ENCODE data around the gene BICDL2. TPM values are rescaled to one million over a fixed set of nuclear protein-coding genes. Genes with fewer than 3 reads are reported as not detected.
A peak's percentile ranks its signal among the peaks of the same experiment; 100 is the strongest.

Gene BICDL2
- polyA plus RNA-seq, 2 of the 4 experiments (the other 2 are of a cell fraction): not detected

DNA sequence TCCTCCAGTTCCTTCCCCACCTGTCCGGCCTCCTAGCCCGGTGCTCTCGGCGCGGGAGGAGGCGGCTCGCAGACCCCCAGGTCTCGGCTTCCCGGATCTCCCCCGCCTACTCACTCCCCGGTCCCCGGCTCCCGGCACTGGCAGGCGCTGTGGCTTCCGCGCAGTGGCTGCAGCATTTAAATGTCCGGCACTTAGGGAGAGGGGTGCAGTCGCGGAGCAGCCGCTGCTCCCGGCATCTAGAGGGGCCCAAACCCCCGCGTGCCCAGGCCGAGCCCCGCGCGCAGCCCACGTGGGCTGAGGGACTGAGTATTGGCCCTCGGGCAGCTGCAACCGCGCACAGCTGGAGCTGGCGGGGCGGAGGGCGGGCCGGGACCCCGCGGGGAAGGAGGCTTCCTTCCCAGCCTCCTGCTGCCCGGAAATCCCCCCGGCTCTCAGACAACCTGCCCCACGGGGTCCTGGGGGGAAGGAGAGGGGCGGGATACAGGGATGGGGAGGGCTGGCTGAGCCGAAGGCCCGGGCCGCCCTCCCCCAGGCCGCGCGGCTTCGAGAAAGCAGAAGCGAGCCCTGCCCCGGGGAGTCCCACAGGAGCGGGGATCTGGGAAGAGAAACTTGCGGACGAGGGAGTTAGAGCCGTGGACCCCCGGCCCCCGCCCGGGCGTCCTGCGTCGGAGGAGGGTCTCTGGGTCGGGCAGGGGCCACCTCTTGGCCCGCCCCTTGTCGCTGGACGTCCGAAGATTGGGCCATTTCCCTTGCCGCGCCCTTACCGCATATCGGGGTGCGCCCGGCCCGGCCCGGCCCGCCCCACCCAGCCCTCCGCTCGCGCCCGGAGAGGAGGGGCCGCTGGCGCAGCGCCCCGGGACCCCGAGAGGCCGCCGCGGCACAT, 9.3 kb upstream of the BICDL2 start, which contains the start of gene MMP25:
MMP25 (plus strand) TSS at position 804 of the 883 bp plus-strand sequence. CDS start 357 bp downstream, outside the sequence.
- H3K4me3 ChIP-seq: peak within 1 kb of the TSS; percentile 75
- peak within 1 kb of the TSS; percentile 75 to 84 for H3K27ac ChIP-seq
- ATAC-seq (peak; percentile 57 to 75), DNase-seq (ENCODE audit: low read depth in 1 of 2, low spot score in 1 of 2) (no peak), FAIRE-seq (no peak)
- peak within 1 kb of the TSS; percentile 100 for H3K4me2 ChIP-seq
- ChIA-PET CTCF (interaction anchor here (2.3 to 11.8 kb wide), 2 partner anchors 12 to 16 kb away, joined by 10 to 178 read pairs; no protein-coding TSS in a partner anchor), POLR2A (interaction anchor here (0.7 to 1.4 kb wide), 2 partner anchors 21 to 24 kb away, joined by 3 to 6 read pairs; no protein-coding TSS in a partner anchor)
- H3K4me1 ChIP-seq: peaks cover 3% of the 10 kb centered on the region; the same call in 1 of the 3 replicates
- TF ChIP-seq ESRRA (IDR thresholded peaks at IDR 0.05; ENCODE audit: borderline replicate concordance, low read length) (no peak), SMC3 (IDR thresholded peaks at IDR 0.05) (no peak), POLR2A (IDR thresholded peaks at IDR 0.05; ENCODE audit: low read length) (0 out of 2 replicates have a peak, but pooled peaks have one; percentile 5), NFE2L2 (conservative IDR thresholded peaks at IDR 0.05; ENCODE audit: low read length) (no peak), RNF2 (IDR thresholded peaks at IDR 0.05; ENCODE audit: borderline replicate concordance, low read depth) (peak; percentile 65; the same call in 1 of the 2 replicates), KDM1A (IDR thresholded peaks at IDR 0.05; ENCODE audit: low read depth) (no peak)
- TF ChIP-seq, protein P1, sequence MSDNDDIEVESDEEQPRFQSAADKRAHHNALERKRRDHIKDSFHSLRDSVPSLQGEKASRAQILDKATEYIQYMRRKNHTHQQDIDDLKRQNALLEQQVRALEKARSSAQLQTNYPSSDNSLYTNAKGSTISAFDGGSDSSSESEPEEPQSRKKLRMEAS (IDR thresholded peaks at IDR 0.05): peak; percentile 75
- TF ChIP-seq, protein P2, sequence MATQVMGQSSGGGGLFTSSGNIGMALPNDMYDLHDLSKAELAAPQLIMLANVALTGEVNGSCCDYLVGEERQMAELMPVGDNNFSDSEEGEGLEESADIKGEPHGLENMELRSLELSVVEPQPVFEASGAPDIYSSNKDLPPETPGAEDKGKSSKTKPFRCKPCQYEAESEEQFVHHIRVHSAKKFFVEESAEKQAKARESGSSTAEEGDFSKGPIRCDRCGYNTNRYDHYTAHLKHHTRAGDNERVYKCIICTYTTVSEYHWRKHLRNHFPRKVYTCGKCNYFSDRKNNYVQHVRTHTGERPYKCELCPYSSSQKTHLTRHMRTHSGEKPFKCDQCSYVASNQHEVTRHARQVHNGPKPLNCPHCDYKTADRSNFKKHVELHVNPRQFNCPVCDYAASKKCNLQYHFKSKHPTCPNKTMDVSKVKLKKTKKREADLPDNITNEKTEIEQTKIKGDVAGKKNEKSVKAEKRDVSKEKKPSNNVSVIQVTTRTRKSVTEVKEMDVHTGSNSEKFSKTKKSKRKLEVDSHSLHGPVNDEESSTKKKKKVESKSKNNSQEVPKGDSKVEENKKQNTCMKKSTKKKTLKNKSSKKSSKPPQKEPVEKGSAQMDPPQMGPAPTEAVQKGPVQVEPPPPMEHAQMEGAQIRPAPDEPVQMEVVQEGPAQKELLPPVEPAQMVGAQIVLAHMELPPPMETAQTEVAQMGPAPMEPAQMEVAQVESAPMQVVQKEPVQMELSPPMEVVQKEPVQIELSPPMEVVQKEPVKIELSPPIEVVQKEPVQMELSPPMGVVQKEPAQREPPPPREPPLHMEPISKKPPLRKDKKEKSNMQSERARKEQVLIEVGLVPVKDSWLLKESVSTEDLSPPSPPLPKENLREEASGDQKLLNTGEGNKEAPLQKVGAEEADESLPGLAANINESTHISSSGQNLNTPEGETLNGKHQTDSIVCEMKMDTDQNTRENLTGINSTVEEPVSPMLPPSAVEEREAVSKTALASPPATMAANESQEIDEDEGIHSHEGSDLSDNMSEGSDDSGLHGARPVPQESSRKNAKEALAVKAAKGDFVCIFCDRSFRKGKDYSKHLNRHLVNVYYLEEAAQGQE (IDR thresholded peaks at IDR 0.05): no peak
- TF ChIP-seq, protein P3, sequence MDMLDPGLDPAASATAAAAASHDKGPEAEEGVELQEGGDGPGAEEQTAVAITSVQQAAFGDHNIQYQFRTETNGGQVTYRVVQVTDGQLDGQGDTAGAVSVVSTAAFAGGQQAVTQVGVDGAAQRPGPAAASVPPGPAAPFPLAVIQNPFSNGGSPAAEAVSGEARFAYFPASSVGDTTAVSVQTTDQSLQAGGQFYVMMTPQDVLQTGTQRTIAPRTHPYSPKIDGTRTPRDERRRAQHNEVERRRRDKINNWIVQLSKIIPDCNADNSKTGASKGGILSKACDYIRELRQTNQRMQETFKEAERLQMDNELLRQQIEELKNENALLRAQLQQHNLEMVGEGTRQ (IDR thresholded peaks at IDR 0.05): 0 out of 2 replicates have a peak, but pooled peaks have one; percentile 9
- H3K9me3 ChIP-seq: no peaks in the 10 kb centered on the region
- WGBS (ENCODE audit: missing lambda C conversion rate): 1% methylated on average over 15 of the region's 86 CpGs

DNA sequence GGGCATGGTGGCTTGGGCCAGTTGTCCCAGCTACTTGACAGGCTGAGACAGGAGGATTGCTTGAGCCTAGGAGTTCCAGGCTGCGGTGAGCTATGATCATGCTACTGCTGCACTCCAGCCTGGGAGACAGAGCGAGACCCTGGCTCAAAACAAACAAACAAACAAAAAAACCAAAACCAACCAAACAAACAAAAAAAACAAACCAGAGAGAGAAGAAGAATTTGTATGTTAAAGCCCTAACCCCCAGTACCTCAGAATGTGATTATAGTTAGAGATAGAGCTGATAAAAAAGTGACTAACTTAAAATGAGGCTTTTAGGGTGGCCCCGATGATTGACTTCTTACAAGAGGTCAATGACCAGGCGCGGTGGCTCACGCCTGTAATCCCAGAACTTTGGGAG, 8.0 kb upstream of the BICDL2 start:
- TF ChIP-seq CHD2 (IDR thresholded peaks at IDR 0.05; ENCODE audit: low read length, partially characterized antibody) (no peak), NPAS2 (CRISPR knock-in tag; IDR thresholded peaks at IDR 0.05; ENCODE audit: borderline replicate concordance) (no peak), RCOR1 (IDR thresholded peaks at IDR 0.05; ENCODE audit: low read depth, low read length) (no peak), JUNB (IDR thresholded peaks at IDR 0.05) (no peak), ESRRA (IDR thresholded peaks at IDR 0.05; ENCODE audit: borderline replicate concordance, low read length) (no peak), FOXS1 (CRISPR knock-in tag; IDR thresholded peaks at IDR 0.05) (no peak), HOXA7 (CRISPR knock-in tag; IDR thresholded peaks at IDR 0.05) (no peak), FOSL2 (IDR thresholded peaks at IDR 0.05) (no peak), FOSL2 (CRISPR knock-in tag; IDR thresholded peaks at IDR 0.05) (no peak)
- TF ChIP-seq, protein P4, sequence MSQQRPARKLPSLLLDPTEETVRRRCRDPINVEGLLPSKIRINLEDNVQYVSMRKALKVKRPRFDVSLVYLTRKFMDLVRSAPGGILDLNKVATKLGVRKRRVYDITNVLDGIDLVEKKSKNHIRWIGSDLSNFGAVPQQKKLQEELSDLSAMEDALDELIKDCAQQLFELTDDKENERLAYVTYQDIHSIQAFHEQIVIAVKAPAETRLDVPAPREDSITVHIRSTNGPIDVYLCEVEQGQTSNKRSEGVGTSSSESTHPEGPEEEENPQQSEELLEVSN (IDR thresholded peaks at IDR 0.05; ENCODE audit: borderline replicate concordance, low read depth): no peak
- TF ChIP-seq, protein P5, sequence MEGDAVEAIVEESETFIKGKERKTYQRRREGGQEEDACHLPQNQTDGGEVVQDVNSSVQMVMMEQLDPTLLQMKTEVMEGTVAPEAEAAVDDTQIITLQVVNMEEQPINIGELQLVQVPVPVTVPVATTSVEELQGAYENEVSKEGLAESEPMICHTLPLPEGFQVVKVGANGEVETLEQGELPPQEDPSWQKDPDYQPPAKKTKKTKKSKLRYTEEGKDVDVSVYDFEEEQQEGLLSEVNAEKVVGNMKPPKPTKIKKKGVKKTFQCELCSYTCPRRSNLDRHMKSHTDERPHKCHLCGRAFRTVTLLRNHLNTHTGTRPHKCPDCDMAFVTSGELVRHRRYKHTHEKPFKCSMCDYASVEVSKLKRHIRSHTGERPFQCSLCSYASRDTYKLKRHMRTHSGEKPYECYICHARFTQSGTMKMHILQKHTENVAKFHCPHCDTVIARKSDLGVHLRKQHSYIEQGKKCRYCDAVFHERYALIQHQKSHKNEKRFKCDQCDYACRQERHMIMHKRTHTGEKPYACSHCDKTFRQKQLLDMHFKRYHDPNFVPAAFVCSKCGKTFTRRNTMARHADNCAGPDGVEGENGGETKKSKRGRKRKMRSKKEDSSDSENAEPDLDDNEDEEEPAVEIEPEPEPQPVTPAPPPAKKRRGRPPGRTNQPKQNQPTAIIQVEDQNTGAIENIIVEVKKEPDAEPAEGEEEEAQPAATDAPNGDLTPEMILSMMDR (IDR thresholded peaks at IDR 0.05): no peak
- TF ChIP-seq, protein P2 (IDR thresholded peaks at IDR 0.05): no peak
- H3K4me3 ChIP-seq: no peak overlapping the region
- FAIRE-seq (no peak), ATAC-seq (no peak), DNase-seq (ENCODE audit: low read depth in 1 of 2, low spot score in 1 of 2) (no peak)
- ChIA-PET POLR2A (no interaction called here), CTCF (interaction anchor here (0.5 to 11.8 kb wide), 5 partner anchors 14 to 663 kb away, joined by 3 to 178 read pairs (median 8); no protein-coding TSS in a partner anchor)
- H3K9me3 ChIP-seq: no peaks in the 10 kb centered on the region
- WGBS (ENCODE audit: missing lambda C conversion rate): 92% methylated on average over 6 of the region's 6 CpGs
- no peak overlapping the region for H3K27ac ChIP-seq
- H3K4me2 ChIP-seq: peak overlapping the region; percentile 100; the same call in 1 of the 3 replicates
- H3K4me1 ChIP-seq: peaks cover 3% of the 10 kb centered on the region; the same call in 1 of the 3 replicates
